ENCODE results near the gene SPON1.
A peak's percentile ranks its signal among the peaks of the same experiment; 100 is the strongest.

SPON1 gene

GRCh38 chr11:14036469-14036868, 73.9 kb downstream of the SPON1 start:
- DNase-seq (ENCODE audit: low spot score): no peak

GRCh38 chr11:14041040-14041439, 78.5 kb downstream of the SPON1 start:
- DNase-seq (ENCODE audit: low spot score): no peak

DNA sequence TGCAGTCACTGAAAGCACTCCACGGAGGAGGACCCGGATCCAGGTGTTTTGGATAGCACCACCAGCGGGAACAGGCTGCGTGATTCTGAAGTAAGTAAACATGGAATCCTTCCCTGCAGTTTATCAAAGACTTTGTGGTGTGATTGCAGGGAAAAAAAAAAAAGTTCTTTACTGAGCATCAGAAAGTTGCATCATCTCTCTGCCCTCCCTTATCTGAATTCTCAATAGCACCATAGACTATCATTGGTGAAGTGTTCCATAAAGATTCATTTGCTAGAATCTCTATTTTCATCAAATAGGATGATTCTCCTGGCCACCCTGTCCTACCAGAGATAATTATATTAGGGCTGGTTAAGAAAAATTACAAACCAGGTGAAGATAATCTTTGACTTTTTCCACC, 79.0 kb downstream of the SPON1 start:
- no peak for DNase-seq (ENCODE audit: low spot score)

DNA sequence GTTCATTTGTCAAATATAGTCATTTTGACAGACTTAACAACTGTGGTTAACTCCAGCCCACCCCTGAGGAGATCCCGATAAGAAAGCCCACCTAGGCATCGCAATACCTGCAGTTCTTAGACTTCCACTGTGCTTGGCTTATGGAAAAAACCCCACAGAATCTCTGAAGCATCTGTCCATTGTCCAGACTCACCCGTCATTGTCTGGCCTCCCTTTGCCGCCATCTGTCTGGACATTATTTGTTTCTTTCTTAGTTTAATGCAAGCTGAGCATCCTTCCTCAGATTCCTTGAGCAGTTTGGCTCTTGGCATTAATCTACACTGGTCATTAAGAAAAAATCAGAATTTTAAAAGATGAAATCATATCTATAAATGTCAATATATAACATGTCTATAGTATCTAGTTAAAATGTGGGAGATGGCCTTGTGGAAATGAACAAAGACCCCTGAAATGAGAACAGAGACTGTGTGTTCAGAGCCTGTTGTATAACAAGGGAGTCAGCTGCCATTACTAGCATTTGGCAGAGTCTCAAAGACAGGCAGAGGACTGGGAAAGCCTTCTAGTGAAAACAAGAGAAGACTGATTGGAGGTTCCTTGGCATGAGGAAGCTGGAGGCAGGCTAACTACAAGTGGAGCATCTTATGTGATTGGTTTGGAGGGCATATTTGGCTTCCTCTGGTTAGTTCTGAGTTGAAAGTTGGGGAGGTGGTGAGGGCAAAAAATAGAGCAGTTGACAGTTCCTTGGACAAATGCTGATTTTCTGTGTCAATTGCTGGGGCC, 80.4 kb downstream of the SPON1 start:
- DNase-seq (ENCODE audit: low spot score): no peak

DNA sequence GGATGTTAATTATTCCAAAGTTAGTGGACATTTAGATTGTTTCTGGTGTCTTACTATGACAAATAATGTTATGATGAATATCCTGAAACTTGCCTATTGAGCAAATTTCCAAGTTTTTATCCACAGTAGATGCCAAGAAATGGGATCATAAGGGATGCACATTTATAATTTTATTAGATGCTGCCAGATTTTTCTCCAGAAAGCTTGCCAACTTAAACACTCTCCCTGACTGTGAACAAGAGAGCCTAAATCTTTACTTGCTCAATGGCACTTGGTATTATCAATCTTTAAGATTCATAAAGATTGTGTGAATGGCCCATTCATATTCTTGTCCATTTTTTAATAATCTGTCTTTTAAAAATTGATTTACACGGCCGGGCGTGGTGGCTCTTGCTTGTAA, 82.4 kb downstream of the SPON1 start:
- DNase-seq (ENCODE audit: low spot score): no peak

- no peak for DNase-seq (ENCODE audit: low spot score)
These were observed 82.9 kb downstream of the SPON1 start for GRCh38 chr11:14045417-14045816.

- DNase-seq (ENCODE audit: low spot score): no peak
These were observed 89.7 kb downstream of the SPON1 start for GRCh38 chr11:14052198-14052597.

GRCh38 chr11:14054116-14055107, 91.9 kb downstream of the SPON1 start:
- no peak for DNase-seq (ENCODE audit: low spot score)

- no peak for DNase-seq (ENCODE audit: low spot score)
These were observed 93.4 kb downstream of the SPON1 start for GRCh38 chr11:14055936-14056335.

GRCh38 chr11:14058061-14058460, 95.5 kb downstream of the SPON1 start:
- no peak for DNase-seq (ENCODE audit: low spot score)

DNA sequence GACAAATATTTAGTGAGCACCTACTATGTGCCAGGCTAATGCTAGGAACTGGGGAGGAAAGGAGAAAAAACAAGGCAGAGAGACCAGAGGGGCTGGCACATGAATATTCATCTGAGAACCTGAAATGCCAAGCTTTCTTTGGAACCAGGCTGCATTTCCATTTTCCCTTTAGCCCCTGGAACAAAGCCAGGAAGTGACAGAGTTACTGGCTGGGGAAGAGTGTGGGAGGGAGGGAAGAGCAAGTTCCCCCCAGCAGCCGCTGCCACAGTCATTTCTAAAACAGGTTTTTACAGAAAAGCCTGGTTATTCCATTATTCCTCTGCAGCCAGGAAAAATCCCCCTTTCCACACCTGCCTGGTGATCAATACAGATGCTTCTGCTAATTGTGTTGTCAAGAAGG, 97.0 kb downstream of the SPON1 start:
- no peak for DNase-seq (ENCODE audit: low spot score)

DNA sequence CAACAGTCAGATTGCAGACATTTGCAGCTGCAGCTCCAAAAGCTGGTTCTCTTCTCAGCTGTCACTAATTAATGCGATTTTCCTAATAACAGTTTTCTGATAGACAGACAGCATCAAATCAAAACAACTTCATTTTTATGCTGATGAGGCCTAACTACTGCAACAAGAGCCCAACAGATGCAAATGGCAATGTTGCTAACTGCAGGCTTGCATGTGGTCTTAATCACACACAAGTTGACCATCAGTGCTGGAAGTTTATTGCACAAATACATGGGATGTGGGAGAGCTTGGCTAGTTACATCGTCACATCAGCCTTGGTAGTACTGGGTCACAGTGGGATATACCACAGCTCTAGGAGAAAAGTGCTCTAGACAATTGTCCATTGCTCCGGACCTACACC, 99.2 kb downstream of the SPON1 start:
- no peak for DNase-seq (ENCODE audit: low spot score)

- peak; percentile 2 for DNase-seq (ENCODE audit: low spot score)
These were observed 102.6 kb downstream of the SPON1 start for GRCh38 chr11:14065141-14065540.

- DNase-seq (ENCODE audit: low spot score): no peak
These were observed 103.2 kb downstream of the SPON1 start for GRCh38 chr11:14065681-14066080.

- DNase-seq (ENCODE audit: low spot score): no peak
These were observed 105.2 kb downstream of the SPON1 start for GRCh38 chr11:14067686-14068085.

GRCh38 chr11:14070896-14071295, 108.4 kb downstream of the SPON1 start:
- DNase-seq (ENCODE audit: low spot score): no peak

- no peak for DNase-seq (ENCODE audit: low spot score)
These were observed 111.4 kb downstream of the SPON1 start for GRCh38 chr11:14073849-14074476.

DNA sequence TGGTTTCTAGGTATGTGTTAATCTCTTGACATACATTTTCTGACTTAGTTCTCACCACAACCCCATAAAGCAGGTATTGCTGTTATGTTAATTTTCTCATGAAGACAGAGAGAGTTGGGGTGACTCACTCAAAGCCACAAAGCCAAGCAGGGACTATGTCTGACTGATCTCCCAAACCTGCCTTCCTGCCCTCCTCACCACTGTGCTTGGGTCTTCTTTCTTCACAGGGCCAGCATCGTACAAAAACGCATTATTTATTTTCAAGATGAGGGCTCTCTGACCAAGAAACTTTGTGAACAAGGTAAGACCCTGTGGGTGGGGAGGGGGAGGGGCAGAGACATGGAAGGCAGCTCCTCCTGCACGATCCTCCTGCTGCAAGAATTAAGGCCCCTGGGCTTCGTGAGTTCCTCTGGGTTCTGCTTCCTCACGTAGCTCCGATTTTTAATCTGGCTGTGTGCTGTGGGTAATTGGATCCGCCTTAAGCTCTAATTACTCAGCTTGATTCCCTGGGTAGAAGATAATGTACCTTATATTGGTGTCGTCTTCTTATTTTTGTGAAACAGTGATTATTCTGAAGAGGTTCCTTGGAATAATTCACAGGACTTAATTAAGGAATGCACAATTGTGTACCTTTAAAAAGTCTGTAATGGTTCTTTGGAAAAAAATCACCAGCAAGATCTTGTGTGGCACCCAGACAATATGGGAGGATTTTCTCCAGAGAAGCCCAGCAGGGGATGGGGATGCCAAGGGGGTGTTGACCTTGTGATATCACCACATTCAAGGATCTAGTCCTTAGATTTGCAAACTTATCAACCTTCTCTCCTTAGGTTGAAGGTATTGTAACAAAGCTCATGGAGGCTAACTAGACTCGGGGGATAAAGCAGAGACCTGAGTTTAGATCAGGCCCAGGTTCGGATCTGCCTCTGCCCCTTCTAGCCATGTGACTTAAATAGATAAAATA, 112.9 kb downstream of the SPON1 start:
- peak; percentile 81 for DNase-seq (ENCODE audit: low spot score)

DNA sequence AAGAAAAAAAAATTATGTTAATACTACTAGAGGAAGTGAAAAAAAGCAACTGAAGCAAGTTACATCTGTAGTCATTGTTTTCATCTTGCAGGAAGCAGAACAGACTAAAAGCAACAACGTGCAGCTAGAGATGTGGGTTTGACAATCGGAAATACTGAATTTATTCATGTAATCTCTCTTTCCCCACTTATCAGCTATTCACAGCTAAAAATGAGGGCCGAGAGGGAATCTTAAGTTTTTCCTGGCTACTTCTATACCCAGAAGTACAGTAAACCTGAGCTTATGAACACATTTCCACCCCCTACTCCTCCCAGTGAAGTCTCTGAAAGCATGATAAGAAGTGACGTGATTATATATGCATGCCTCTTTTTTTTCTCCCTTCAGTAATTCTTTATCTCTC, 116.5 kb downstream of the SPON1 start:
- DNase-seq (ENCODE audit: low spot score): peak; percentile 19

DNA sequence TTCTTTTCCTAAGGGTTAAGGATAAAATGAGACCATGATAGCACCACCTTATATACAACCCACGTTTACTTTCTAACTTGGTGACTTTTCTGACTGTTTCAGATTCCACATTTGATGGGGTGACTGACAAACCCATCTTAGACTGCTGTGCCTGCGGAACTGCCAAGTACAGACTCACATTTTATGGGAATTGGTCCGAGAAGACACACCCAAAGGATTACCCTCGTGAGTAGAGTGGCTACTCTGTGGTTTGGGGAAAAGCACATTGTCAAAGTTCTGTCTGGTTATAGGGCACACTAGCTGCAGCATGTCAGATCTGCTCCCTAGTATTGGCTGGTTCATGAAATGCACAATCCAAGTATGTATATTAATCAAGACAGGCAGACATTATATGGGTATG, 117.3 kb downstream of the SPON1 start:
- no peak for DNase-seq (ENCODE audit: low spot score)

GRCh38 chr11:14081581-14082231, 119.2 kb downstream of the SPON1 start:
- DNase-seq (ENCODE audit: low spot score): no peak
